ENCODE measurements around the gene EIF2A. TPM values are rescaled to one million over a fixed set of nuclear protein-coding genes. Genes with fewer than 3 reads are reported as not detected.

EIF2A gene
- polyA plus RNA-seq, 3 donors = 146 to 179 (median 147) TPM

- no peak for DNase-seq
These were observed 8.0 kb upstream of the EIF2A start for GRCh38 chr3:150538324-150539208.

GRCh38 chr3:150540297-150540696 lies 6.3 kb upstream of the EIF2A start:
- DNase-seq = no peak

GRCh38 chr3:150540991-150541390 lies 5.6 kb upstream of the EIF2A start:
- no peak for DNase-seq

GRCh38 chr3:150543128-150543527 lies 3.5 kb upstream of the EIF2A start:
- DNase-seq = no peak

DNA sequence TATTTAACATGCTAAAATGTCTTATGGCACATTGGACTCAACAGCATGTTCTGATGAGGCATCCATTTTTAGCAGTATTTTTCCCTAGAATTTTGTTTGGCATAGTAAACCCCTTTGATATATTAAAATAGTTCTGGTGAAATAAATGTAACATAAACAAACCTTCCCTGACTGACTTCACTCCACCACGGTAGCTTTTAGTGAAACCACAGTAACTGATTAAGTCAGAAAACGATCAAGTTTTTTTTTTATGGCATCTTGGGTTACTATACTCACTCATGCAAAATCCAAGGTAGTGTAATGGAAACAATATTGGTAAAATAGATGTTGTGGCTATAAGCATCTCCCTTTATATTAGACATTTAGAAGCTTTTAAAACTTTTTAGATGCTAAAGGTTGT lies 3.1 kb upstream of the EIF2A start:
- no peak for DNase-seq

GRCh38 chr3:150544041-150544440 lies 2.5 kb upstream of the EIF2A start:
- DNase-seq = no peak

GRCh38 chr3:150544726-150545125 lies 1.9 kb upstream of the EIF2A start:
- no peak for DNase-seq

- DNase-seq = no peak
These were observed 965 bp upstream of the EIF2A start for GRCh38 chr3:150545419-150546225.

DNA sequence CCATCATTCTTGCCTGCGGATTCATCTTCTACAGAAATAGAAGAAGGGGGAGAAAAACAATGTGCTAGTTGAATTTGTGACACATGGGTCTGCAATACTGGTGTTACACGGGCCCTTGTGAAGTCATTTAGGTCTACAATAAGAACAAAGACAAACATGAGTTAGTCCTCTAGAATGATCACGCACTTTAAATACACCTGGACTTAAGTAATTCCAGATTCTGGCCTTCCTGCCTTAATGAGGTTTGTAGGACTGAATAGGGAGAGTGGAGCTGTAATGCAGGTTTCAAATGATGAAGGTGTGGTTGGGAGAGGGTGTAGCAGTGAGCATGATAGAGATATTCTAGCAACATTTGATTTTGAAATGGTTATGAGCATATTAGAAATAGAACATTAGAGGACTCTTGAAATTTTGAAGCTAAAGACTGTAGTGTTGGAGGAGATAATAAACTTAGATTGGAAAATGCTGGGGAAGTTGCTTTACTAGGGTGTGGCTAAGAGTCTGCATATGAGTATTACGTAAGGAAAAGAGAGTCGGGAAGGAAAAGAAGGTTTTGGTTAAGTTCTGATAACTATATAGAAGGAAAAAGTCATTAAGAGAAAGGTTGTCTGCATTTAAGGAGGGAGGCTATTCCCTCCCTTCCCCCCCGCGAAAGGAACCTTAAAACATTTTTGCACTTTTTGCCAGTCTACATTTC lies 606 bp downstream of the EIF2A start:
- DNase-seq = no peak

DNA sequence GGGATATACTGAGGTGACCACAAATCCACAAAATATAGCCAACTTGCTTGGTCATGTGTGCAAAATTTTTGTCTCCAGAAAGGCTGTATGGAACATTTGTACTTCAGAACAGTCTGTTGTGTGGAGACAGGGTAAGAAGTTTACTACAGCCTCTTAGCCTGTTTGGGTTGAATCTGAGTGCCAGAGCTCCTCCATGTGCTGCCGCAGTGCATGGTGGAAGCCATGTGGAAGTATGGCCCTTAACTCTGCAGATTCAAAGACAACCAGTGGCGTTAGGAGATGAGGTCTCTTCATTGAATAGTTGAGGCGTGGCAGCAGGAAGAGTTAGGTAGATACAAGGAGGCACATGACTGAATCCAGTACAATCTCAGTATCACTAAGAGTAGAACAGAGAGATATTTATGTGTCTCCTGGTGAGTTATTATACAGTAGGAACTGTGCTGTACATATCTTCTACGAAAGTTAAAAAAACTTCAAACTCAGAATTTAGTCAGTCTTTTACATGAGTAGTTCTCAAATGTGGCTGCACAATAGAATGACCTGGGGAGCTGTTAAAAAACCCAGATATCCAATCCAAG lies 9.4 kb downstream of the EIF2A start:
- DNase-seq = no peak

GRCh38 chr3:150556792-150557191 lies 10.2 kb downstream of the EIF2A start:
- no peak for DNase-seq

- no peak for DNase-seq
These were observed 11.1 kb downstream of the EIF2A start for GRCh38 chr3:150557725-150558124.

- DNase-seq = no peak
These were observed 17.7 kb downstream of the EIF2A start for GRCh38 chr3:150564243-150564642.

DNA sequence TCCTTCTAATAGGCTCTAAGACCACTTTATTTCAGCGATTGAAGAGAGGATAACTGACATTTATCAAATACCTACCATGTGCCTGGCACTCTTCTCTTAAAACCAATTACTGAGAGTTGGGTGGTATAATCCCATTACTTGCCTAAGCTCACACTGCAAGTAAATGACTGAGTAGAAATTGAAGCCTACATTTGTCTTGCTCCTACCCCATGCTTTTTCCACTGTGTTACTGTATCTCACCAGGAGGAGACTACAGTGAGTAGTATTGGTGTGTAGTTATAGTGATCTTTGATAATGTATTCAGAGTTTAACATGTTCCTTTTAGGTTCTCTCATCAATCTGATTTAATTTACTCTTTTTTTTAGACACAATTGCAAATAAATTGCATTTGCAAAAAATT lies 20.7 kb downstream of the EIF2A start:
- no peak for DNase-seq

DNA sequence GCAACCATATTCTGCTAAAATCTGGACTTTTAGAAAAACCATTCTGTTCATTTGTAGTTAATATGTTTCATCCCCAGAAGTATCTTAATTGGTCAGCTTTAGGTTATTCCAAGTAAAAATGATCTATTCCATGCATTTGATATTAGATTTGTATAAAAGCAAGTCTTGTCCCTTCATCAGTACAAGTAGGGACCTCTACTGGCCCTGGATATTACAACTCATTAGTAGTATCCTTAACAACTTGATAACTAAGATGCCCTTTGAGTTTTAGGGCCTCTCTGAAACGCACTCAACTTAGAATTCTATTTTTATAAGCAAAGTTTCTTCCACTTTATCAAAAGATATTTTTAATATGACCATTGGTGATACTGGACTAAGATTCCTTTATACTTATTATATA lies 31.3 kb downstream of the EIF2A start:
- no peak for DNase-seq

- no peak for DNase-seq
These were observed 34.6 kb downstream of the EIF2A start for GRCh38 chr3:150581174-150581573.

GRCh38 chr3:150582620-150583019 lies 36.0 kb downstream of the EIF2A start:
- no peak for DNase-seq

GRCh38 chr3:150583028-150583427 lies 36.4 kb downstream of the EIF2A start:
- no peak for DNase-seq

DNA sequence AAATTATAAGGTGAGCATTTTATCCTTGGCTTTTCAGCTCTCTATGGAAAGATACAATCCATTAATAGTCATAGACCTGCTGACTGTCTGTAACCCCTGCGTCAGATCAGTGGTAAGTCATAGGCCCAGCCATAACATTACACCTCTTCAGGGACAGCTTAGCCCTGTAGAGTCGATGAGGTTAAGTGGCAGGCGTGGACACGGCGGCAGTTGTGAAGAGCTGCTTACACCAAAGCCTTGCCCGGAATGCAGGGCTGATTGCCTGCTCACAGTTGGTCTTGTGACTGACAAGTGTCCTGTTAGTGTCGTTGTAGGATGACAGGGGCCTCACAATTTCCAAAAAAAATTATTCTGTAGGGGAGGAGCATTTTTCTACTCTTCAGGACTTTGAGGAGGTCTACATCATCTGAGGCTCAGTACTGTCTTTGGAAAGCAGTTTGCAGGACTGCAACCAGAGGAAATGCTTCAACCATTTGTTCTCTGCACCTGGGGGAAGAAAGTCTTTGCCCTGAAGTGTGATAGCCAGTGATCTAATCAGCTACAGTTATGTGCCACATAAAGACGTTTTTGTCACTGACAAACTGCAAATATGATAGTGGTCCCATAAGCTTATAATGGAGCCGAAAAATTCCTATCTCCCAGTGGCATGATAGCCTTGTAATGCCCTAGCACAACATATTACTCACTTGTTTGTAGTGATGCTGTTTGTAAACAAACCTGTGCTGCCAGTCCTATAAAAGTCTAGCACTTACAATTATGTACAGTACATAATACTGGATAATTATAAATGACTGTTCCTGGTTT lies 41.6 kb downstream of the EIF2A start:
- DNase-seq = no peak

DNA sequence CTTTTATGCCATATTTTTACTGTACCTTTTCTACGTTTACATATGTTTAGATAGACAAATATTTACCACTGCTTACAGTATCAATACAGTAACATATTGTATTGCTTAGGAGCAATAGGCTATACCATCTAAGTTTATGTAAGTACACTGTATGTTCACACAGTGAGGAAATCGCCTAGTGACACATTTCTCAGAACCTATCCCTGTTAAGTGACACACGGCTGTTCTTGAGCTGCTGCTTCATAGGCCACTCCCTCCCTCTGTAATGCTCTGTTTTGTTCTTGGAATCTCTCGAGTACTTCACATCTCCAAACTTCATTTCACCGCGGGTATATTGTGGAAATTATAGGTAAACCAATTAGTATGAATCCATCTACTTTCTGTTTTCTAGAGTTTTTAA lies 43.2 kb downstream of the EIF2A start:
- DNase-seq = no peak

DNA sequence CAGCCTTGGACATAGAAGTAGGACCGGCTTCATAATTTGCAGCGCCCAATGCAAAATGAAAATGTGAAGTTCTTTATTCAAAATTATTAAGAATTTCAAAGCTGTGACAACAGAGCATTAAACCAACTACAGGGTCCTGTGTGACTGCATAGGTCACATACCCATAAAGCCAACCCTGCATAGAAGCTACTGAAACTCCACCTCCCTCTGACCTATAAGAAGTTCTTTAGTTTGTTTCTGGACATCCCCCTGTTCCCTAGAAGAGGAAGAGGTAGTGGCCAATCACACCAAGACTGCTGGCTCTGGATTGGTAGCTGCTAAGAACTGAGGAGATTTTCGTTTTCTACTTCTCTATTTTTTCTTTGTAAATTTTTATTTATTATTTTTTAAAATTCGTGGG lies 47.6 kb downstream of the EIF2A start:
- no peak for DNase-seq

All from renal pelvis (tissue), 4 donors.